Left ventricle myocardium superior (tissue), 1 donor: ENCODE data around the gene SEC24C. TPM values are rescaled to one million over a fixed set of nuclear protein-coding genes. Genes with fewer than 3 reads are reported as not detected.

Experiments used
- total RNA-seq: library from RNA; stranded (reverse); fragmentation: NEBNext Ultra II Directional; extraction: Animal tissue kit (Norgen Biotek cat#: 25700); gene quantifications from one replicate; pipeline ENCODE4 v1.2.1, GENCODE V29; 2021
- donor health status: DM: no; HTN: yes; CAD: no; lungs with severe emphysema.

The SEC24C gene
- total RNA-seq, 1 donor from 2014 or later, result 50.5 TPM

Other genes starting within 250 kb of the SEC24C start
- 67.7 TPM for gene PPP3CB, start 248.3 kb upstream of the SEC24C start, total RNA-seq
- gene USP54, start 153.0 kb upstream of the SEC24C start, total RNA-seq, result 22.4 TPM
- 0.32 TPM for gene MYOZ1, start 102.9 kb upstream of the SEC24C start, total RNA-seq
- 237 TPM for gene SYNPO2L, start 88.3 kb upstream of the SEC24C start, total RNA-seq
- gene AGAP5, start 46.3 kb upstream of the SEC24C start, total RNA-seq, result 3.2 TPM
- gene CHCHD1, start 37.7 kb downstream of the SEC24C start, total RNA-seq, result 29.2 TPM
- gene ZSWIM8, start 41.2 kb downstream of the SEC24C start, total RNA-seq, result 53.9 TPM
- gene NDST2, start 67.2 kb downstream of the SEC24C start, total RNA-seq, result 11.7 TPM
- gene CAMK2G, start 130.2 kb downstream of the SEC24C start, total RNA-seq, result 11.9 TPM
- 6.6 TPM for gene PLAU, start 166.8 kb downstream of the SEC24C start, total RNA-seq